Occipital lobe (tissue), 2 donors: ENCODE data around the gene TRIM27. TPM values are rescaled to one million over a fixed set of nuclear protein-coding genes. Genes with fewer than 3 reads are reported as not detected.
"Not testable (repeated sequence)": the region's sequence is repeated elsewhere in the genome, so short reads cannot be mapped to it uniquely, and the experiment has no call there.

Experiments used
- DNase-seq: peaks from one replicate; lab custom pipeline; 2025; lab: John Stamatoyannopoulos, UW
- total RNA-seq: library from RNA; depleted of rRNA; stranded (reverse); fragments of >200 nt; gene quantifications from one replicate; pipeline ENCODE4 v1.2.3, GENCODE V29; 2014

TRIM27 gene
- total RNA-seq, 1 donor from 2014 or later = 65.2 TPM

DNA sequence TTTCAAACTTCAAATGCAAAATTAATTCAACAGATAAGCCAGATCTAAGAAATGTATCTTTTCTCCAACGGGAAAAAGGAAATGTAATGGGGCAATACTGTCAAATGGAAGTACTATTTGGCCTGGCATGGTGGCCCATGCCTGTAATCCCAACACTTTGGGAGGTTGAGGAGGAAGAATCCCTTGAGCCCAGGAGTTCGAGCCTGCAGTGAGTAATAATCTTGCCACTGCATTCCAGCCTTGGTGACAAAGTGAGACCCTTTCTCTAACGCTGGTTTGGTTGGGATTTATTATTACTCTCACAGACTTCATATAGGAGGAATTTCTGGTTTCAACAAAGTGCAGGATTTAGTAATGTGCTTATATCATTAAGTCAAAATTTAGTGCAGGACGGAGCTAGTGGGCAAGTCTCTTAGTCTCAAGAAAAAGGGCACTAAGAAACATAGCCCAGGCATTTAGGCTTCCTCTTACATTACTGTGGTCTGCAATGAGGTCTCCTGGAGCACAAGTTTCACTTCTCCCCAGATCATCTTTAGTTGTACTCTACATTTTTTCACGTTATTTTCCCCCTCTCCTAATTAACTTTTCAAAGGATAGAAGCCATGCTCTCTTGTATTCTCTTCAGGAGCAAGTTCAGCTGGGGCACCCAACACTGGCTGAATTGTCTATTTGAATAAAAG is 23.1 kb downstream of the TRIM27 start:
- DNase-seq = no peak

DNA sequence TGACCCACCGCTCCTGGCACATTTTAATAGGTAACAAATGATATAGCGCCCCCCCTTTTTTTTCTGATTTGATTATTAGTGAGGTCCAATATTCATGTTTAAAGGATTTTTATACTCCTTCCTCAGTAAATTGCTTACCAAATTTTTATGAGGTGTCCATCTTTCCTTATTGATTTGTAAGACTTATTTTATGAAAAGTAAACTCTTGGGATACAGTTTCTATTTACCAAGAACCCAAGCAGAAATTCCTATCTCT is 25.1 kb downstream of the TRIM27 start:
- no peak for DNase-seq

DNA sequence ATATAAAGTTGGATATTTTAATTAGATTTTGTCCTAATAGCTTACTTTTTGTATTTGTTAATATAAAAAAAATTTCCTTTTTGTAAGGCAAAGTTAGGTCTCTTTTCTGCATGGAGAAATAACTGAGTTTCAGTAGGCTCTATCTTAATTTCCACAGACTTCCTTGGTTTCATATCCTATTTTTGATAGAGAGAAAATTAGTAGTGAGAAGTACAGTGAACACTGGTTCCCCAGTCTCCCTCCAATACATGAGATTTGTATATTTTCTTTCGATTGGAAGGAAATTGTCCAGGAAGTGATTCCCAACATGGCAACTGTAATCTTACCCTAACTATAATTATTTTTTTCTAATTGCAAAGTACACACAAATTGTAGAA is 26.4 kb downstream of the TRIM27 start:
- no peak for DNase-seq

DNA sequence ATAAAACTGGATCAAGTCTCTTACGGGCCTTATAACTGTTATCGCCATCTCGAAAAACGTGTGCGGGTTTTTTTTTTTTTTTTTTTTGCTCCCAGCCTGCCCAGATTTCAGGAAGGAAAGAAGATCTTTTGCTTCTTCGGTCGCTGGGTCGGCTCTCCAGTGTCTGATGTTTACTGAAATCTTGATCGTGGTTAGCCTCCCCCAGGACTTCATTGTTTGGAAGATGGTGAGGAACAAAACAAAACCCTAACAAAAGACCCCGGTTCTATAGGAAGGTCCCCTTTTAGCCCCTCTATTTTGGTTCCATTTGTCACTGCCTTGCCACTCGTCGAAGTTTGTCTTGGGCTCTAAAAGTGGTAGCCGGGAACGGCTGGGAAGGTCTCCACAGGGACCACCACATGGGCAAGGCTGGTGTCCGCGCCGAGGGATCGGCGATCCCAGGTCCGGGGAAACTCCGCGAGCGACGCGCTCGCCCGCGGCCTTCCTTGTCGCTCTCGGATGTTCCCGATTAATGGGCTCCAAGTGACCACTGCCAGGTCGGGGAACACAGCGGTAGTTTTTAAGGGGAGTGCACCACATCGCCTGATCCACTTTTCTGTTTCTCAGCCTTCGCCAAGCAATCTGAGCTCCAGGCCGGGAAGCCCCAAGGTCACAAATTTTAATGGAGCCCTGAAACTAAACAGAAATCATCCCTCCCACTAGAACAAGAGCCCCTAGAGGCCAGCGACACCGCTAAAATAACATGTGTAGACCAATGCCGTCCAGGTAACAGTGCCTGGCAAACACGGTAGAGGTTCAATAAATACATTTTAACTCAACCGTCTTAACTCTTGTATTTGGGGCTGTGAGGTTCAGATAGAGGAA is 27.0 kb downstream of the TRIM27 start:
- DNase-seq = peak; percentile 27

DNA sequence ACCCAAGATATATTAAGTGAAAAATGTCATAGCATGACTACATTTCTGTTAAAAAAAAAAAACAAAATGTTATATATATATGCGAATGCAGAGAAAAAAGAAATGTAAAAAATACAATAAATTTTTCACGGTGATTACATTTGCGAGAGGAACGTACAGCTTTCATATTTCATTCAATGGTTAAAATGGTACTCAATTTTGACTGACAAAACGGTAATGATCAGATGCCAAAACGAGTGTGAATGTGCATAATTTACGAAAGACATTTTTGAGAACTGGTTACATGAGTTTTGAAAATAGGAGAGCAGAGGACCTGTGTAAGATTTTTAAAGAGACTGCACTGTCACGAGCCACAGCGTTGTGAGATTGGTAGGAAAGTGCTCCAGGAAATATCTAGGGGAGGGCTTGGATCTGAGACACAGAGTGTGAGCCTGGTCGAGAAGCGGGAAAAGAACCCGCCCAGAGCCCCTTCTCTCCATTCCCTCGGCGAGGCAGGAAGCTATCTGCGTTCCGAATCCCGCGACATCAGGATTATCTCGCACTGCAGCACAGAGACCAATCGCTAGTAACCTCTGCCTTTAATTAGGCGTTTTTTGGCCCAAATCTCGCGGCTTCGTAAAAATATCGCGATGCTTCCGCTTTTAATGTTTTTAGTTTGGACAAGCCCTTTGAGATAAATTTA is 28.5 kb downstream of the TRIM27 start:
- peak; percentile 81 for DNase-seq

DNA sequence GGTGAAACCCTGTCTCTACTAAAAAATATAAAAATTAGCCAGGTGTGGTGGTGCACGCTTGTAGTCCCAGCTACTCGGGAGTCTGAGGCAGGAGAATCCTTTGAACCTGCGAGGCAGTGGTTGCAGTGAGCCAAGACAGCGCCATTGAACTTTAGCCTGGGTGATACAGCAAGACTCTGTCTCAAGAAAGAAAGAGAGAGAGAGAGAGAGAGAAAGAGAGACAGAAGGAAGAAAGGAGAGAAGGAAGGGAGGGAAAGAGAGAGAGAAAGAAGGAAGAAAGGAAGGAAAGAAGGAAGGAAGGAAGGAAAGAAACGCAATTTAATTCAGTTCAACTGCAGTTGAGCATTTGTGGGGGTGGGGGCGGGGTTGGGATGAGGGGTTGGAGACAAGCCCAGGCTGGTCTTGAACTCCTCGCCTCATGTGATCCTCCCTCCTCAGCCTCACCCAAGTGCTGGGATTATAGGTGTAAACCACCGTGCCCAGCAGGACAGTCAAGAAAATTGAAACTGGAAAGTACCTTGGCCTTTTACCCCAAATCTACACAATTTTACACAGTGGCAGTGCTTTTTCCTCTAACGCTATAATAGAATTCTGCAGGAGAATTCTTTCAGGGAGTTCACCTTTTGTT is 30.5 kb downstream of the TRIM27 start:
- DNase-seq = no peak

DNA sequence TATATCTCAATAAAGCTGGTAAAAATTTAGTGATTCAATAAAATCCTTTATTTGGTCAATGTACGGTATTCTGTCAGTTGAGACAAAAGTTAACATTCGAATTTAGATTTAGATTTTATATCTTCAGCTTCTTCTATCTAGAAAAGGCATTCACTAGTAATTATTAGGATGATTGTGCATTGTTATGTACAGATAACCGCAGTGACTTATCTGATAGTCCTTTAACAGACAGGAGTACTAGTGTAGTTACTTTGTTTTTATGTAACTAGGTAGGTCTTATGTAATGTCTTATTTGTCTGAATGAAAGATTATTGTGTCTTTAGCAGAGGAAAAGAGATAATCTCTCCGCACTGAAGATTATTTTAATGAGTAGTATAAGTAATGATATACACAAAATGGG is 31.3 kb downstream of the TRIM27 start:
- DNase-seq = no peak

DNA sequence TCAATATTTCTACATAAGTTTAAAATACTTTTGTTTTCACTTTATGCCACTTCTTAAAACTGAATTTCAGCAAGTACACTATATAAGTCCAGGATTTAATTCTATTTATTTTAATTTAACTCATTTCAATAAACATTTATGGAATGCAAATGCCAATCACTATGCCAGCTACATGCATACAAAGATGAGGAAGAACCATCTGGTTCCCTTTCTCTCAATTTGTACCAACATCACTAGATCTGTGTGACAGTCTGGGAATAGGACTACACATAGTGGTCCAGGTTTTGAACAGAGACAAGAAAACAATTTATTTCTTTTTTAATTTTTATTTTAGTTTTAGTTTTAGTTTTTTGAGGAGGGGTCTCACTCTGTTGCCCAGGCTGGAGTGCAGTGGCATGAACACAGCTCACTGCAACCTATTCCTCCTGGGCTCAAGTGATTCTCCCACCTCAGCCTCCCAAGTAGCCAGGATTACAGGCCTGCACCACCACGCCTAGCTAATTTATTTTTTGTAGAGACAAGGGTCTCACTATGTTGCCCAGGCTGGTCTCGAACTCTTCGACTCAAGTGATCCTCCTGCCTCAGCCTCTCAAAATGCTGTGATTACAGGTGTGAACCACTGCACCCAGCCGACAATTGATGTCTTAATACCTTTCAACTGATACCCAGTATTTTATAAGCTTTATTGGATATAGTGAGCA is 35.8 kb downstream of the TRIM27 start:
- no peak for DNase-seq

DNA sequence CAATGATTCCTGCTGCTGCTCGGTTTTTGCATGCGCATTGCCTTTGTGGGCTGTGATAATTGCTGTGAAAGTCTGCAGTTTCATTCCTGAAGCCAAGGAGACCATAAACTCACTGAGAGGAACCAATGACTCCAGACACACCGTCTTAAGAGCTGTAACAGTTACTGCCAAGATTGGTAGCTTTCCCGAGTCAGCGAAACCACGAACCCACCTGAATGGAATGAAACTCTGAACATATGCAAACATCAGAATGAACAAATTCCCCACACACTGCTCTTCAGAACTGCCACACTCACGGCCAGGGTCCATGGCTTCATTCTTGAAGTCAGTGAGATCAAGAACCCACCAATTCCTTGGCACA is 37.7 kb downstream of the TRIM27 start:
- no peak for DNase-seq

DNA sequence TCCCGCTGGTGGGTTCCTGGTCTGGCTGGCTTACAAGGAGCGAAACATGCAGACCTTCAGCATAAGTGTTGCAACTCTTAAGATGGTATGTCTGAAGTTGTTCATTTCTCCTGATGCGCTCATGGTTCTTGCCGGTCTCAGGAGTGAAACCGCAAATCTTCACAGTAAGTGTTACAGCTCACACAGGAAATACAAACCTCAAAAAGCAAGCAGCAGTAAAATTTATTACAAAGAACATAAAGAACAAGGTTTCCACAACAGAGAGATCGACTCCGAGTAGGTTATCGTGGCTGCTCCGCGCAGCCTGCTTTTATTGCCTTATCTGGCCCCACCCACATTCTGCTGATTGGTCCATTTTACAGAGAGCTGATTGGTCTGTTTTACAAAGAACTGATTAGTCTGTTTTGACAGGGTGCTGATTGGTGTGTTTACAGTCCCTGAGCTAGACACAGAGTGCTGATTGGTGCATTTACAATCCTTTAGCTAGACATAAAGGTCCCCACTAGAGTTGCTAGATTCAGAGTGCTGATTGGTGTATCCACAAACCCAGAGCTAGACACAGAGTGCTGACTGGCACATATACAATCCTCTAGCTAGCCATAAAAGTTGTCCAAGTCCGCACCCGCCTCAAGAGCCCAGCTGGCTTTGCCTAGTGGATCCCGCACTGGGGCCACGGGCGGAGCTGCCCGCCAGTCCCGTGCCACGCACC is 39.2 kb downstream of the TRIM27 start:
- DNase-seq = no peak

DNA sequence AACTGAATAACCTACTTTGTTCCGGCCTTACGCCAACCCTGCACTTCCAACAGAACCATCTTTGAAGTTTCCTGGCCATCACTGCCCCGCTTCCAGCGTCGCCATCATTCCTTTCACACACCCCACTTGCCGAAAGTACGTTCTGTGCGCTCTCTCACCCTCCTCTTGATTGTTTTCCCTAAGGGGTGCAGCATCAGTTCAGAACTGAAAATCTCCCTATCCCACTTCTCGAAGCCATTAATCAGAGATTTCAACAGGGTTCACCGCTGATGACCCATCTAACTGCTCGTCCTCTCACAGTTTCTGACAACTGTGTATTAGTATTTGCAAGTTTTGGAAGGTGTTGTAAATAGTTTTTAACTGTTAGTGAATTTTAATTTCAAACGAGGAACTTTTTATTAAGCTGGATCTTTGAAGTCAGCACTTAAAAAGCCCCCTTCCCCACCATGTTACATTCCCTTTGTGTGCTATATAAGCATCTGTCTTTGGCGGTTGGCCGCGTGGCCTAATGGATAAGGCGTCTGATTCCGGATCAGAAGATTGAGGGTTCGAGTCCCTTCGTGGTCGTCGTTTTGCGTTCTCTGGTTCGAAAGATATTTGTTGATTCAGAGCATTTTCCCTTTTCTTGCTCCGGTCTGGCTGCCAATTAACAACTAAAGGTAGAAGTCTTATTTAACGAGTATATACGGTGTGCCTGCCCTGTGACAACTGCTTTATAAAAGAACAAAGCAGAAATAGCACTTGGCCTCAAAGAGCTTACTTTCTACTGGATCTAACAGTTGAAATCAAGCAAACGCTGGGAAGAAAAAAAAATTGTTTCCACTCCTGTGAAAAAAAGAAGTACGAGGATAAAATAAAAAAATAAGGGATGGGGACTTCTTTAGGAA is 42.6 kb downstream of the TRIM27 start:
- peak; percentile 38 for DNase-seq

DNA sequence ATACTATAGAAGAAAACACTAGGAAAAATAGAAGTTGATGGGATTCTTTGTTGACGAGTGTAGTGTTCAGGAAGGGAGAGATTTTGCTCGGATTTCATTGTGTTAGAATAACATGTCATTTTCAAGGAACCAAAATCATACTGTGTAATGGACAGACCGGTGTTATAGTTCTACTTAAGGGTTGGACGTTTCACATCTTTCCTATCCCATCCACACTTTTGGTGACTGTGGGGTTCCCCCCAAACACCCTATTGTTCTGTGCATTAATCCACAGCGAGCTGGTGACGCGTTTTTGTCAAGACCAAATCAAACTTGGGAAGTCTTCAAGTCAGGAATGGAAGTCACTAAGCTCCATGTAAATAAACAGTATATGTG is 43.3 kb downstream of the TRIM27 start:
- no peak for DNase-seq

DNA sequence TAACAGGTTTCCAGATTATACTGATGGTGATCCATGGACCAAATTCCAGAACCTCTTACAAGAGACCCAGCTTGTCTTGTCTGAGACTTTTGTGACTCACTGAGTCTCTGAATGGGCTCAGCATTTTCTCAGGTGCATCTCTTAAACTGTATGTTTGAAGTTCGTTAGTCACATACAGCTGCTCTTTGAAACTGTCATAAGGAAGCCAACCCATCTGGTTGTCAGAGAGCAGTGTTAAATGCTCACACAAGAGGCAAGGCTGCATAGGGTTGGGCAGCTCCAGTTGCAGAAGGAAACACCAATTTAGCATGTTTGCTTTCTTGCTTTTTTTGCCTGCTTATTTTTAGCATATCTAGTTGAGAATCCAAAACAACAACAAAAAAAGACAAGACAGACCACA is 47.1 kb downstream of the TRIM27 start:
- DNase-seq = no peak

DNA sequence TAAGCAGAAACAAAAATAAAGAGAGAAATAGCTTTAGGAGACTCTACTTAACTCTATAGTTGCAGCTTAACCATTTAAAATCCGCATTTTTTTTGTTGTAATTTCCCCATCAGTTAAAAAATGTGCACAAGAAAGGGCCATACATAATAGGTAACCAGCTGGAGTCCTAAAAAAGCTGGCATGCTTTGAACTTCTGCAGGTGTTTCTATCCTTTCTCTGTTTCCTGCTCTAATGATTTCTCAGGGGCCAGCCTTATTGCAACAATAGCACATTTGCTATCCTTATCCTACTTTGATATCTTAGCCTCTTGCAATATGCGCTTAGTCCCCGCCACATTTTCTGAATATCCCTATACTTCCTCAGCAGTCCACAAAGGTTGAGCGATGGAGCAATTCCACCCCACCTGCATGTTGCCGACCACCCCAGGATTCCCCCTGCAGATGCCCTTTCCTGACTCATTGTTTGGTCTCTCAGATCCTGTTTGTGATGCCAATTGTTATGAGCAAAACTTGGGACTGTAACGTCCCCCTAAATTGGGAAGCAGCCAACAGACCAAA is 48.5 kb downstream of the TRIM27 start:
- no peak for DNase-seq

DNA sequence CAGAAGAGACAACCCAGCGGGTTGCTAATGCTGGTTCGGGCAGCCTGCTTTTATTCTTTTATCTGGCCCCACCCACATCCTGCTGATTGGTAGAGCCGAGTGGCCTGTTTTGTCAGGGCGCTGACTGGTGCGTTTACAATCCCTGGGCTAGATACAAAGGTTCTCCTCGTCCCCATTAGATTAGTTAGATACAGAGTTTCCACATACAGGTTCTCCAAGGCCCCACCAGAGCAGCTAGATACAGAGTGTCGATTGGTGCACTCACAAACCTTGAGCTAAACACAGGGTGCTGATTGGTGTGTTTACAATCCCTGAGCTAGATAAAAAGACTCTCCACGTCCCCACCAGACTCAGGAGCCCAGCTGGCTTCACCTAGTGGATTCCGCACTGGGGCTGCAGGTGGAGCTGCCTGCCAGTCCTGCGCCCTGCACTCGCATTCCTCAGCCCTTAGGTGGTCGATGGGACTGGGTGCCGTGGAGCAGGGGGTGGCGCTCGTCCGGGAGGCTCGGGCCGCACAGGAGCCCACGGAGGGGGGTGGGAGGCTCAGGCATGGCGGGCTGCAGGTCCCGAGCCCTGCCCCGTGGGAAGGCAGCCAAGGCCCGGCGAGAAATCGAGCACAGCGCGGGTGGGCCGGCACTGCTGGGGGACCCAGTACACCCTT is 51.5 kb downstream of the TRIM27 start:
- not testable (repeated sequence) for DNase-seq

DNA sequence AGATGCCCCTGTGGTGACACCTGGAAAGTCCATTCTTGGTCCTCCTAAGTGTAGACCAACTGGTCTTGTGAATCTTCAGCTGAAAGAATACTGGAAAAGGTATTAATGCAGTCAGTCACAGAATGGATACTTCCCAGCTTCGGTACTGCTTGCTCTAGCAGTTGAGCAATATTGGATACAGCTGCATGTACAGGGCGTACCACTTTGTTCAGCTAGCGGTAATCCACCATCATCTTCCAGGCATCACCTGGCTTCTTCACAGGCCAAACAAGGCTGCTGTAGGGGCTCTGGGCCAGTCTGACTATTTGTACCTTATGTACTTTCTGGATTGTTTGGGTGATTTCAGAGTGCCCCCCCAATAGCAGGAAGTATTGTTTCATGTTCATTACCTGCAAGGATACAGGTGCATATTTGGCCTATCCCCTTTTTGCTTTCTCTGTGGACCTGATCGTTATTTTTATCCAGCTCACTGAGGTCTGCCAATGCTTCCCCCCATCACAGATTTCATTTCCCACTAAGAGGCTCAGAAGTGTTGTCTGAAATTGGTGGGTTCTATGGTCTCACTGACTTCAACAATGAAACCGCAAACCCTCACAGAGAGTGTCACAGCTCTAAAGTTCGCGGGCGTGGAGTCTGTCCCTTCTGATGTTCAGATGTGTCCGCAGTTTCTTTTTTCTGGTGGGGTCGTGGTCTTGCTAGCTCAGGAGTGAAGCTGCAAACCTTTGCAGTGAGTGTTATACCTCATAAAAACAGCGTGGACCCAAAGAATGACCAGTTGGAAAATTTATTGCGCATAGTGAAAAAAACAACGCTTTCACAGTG is 52.2 kb downstream of the TRIM27 start:
- no peak for DNase-seq

DNA sequence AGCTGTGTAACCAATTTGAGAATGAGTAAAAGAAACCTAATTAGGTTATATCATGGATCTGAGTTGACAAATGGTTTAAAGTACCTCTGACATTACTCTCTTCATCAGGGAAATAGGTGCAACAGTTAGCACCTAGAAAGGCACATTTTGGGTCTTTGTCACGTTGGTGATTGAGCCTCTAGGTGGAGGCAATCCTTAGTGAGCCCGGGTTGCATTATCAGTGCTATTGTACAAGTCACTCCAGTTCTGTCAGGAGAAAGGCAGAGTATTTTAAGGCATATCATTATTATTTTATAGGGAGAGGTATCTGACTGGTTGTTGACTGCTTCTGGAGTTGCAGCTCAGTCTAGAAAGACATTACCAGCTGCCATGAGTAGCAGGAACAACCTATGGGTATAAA is 54.9 kb downstream of the TRIM27 start:
- no peak for DNase-seq

DNA sequence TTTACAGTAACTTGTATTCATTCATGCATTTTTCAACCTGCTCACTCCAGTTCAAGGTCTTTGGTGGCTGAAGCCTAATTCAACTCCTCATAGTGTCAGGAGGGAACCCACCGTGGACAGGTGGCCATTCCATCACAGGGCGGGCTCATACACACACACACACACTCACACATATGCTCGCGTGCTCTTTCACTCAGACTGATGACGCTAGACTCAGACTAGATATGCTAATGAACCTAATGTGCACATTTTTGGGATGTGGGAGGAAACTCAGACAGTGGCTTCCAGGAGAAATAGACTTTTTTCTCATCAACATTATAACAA is 56.7 kb downstream of the TRIM27 start:
- no peak for DNase-seq
